Caco-2 (cell line): Measurements from ENCODE around the gene C9. TPM values are rescaled to one million over a fixed set of nuclear protein-coding genes. Genes with fewer than 3 reads are reported as not detected.
A peak's percentile ranks its signal among the peaks of the same experiment; 100 is the strongest.

Experiments used
- BruUV-seq: library from RNA; stranded (reverse); fragments of 400-500 nt; replicated peaks from 2 replicates; lab custom pipeline; 2021; lab: Mats Ljungman, UMichigan
- CTCF ChIA-PET: fragments of 300-600 bp; sonication (Branson Sonifier 250); formaldehyde crosslinking; loops from one replicate; lab custom pipeline; 2022; ENCODE audit warnings: antibody characterized with exemption; lab: Charles Lee
- POLR2A ChIA-PET: fragments of 300-600 bp; sonication (Branson Sonifier 250); formaldehyde crosslinking; loops from one replicate; lab custom pipeline; 2022; ENCODE audit warnings: antibody characterized with exemption; lab: Charles Lee
- DNase-seq, 2 experiments: peaks; one replicate each; pipeline versions ENCODE4 v3.0.0 to v3.0.0-alpha.2; 2020 to 2022
- H3K27me3 ChIP-seq: replicated peaks from 2 replicates; pipeline ENCODE4 v1.6.0; 2011; ENCODE audit warnings: low read length; ENCODE audit not compliant: control insufficient read depth, insufficient read depth
- H3K36me3 ChIP-seq: 2 replicates; pipeline ENCODE4 v1.5.1; 2011; ENCODE audit warnings: low read length; ENCODE audit not compliant: control insufficient read depth, insufficient read depth
- H3K4me1 ChIP-seq: fragments of 250-450 bp; sonication (Bioruptor Pico); 2 replicates; pipeline ENCODE4 v1.5.1; 2020; ENCODE audit warnings: mild to moderate bottlenecking
- H3K4me3 ChIP-seq: 2 replicates; pipeline ENCODE4 v1.5.1; 2011; ENCODE audit warnings: low read depth, mild to moderate bottlenecking, control low read depth, low read length
- H3K9me3 ChIP-seq: fragments of 250-450 bp; sonication (Bioruptor Pico); 2 replicates; pipeline ENCODE4 v1.5.1; 2020; ENCODE audit warnings: mild to moderate bottlenecking, moderate library complexity
- H3K27ac Mint-ChIP-seq: one replicate; pipeline ENCODE4 v1.8.0; 2022; ENCODE audit warnings: mixed read lengths; ENCODE audit not compliant: unreplicated experiment
- H3K27me3 Mint-ChIP-seq: one replicate; pipeline ENCODE4 v1.8.0; 2022; ENCODE audit warnings: mixed read lengths; ENCODE audit not compliant: insufficient read depth, unreplicated experiment
- H3K36me3 Mint-ChIP-seq: one replicate; pipeline ENCODE4 v1.8.0; 2022; ENCODE audit warnings: mild to moderate bottlenecking, mixed read lengths; ENCODE audit not compliant: insufficient read depth, unreplicated experiment
- H3K4me1 Mint-ChIP-seq: one replicate; pipeline ENCODE4 v1.8.0; 2022; ENCODE audit warnings: low read depth, mixed read lengths; ENCODE audit not compliant: unreplicated experiment
- H3K4me3 Mint-ChIP-seq: one replicate; pipeline ENCODE4 v1.8.0; 2022; ENCODE audit warnings: mild to moderate bottlenecking, moderate library complexity, mixed read lengths; ENCODE audit not compliant: unreplicated experiment
- H3K9me3 Mint-ChIP-seq: one replicate; pipeline ENCODE4 v1.8.0; 2022; ENCODE audit warnings: mixed read lengths; ENCODE audit not compliant: unreplicated experiment
- intact Hi-C: fragments of 100-400 bp; cut with micrococcal nuclease; formaldehyde crosslinking; loops from one replicate; pipeline ENCODE4 v1.10.0; 2022; ENCODE audit not compliant: unreplicated experiment
- total RNA-seq: library from RNA; stranded (reverse); gene quantifications from 2 replicates; pipeline ENCODE4 v1.2.3, GENCODE V29; 2022
- TF ChIP-seq, protein P1 (sequence below), 2 experiments: fragments of 200-600 bp in 1 of 2; IDR thresholded peaks; 1 replicate in 1 of 2; 2 replicates in 1 of 2; pipeline versions ENCODE4 v1.5.1 to v1.8.0; 2011 to 2022; ENCODE audit warnings: antibody characterized with exemption in 1 of 2, control low read depth in 1 of 2, inconsistent platforms in 1 of 2, low read depth in 1 of 2, low read length in 1 of 2, mild to moderate bottlenecking in 1 of 2, moderate library complexity in 1 of 2; ENCODE audit not compliant: insufficient read depth in 1 of 2, severe bottlenecking in 1 of 2, unreplicated experiment in 1 of 2

Gene C9
- total RNA-seq, 1 experiment from 2014 or later: 0.41 TPM

GRCh38 chr5:39400713-39401578, 36.7 kb upstream of the C9 start:
- TF ChIP-seq, protein P1, sequence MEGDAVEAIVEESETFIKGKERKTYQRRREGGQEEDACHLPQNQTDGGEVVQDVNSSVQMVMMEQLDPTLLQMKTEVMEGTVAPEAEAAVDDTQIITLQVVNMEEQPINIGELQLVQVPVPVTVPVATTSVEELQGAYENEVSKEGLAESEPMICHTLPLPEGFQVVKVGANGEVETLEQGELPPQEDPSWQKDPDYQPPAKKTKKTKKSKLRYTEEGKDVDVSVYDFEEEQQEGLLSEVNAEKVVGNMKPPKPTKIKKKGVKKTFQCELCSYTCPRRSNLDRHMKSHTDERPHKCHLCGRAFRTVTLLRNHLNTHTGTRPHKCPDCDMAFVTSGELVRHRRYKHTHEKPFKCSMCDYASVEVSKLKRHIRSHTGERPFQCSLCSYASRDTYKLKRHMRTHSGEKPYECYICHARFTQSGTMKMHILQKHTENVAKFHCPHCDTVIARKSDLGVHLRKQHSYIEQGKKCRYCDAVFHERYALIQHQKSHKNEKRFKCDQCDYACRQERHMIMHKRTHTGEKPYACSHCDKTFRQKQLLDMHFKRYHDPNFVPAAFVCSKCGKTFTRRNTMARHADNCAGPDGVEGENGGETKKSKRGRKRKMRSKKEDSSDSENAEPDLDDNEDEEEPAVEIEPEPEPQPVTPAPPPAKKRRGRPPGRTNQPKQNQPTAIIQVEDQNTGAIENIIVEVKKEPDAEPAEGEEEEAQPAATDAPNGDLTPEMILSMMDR (IDR thresholded peaks at IDR 0.05; ENCODE audit: insufficient read depth in 1 of 2, low read depth in 1 of 2, low read length in 1 of 2, severe bottlenecking in 1 of 2, unreplicated experiment in 1 of 2): no peak
- H3K27me3 Mint-ChIP-seq: no peaks in the 10 kb centered on the region
- DNase-seq: peak; percentile 67 to 69
- Histone ChIP-seq H3K4me3 (peak overlapping the region; percentile 17), H3K9me3 (no peaks in the 10 kb centered on the region), H3K36me3 (no peaks in the 10 kb centered on the region), H3K4me1 (peaks cover 50% of the 10 kb centered on the region), H3K27me3 (no peaks in the 10 kb centered on the region)
- BruUV-seq: TSS peak; percentile 10
- H3K4me1 Mint-ChIP-seq: peaks cover 40% of the 10 kb centered on the region
- H3K36me3 Mint-ChIP-seq: peaks cover 82% of the 10 kb centered on the region
- ChIA-PET POLR2A (interaction anchor here (0.9 to 3.9 kb wide), 4 partner anchors 18 to 30 kb away, joined by 3 to 63 read pairs (median 8); partner anchors contain the start of gene DAB2), CTCF (interaction anchor here (0.7 to 4.5 kb wide), 6 partner anchors 10 to 200 kb away, joined by 3 to 26 read pairs (median 7); partner anchors contain the start of gene DAB2)
- H3K4me3 Mint-ChIP-seq: peak overlapping the region; percentile 63
- H3K9me3 Mint-ChIP-seq: no peaks in the 10 kb centered on the region
- intact Hi-C loops: loop anchor here (2.0 kb wide), 1 partner anchor 48 kb away; no protein-coding TSS in a partner anchor
- H3K27ac Mint-ChIP-seq: peak overlapping the region; percentile 92

- H3K27ac Mint-ChIP-seq: peak overlapping the region; percentile 92
- peak overlapping the region; percentile 23 for H3K4me3 Mint-ChIP-seq
- TF ChIP-seq, protein P1 (IDR thresholded peaks at IDR 0.05; ENCODE audit: insufficient read depth in 1 of 2, low read depth in 1 of 2, low read length in 1 of 2, severe bottlenecking in 1 of 2, unreplicated experiment in 1 of 2): no peak
- ChIA-PET POLR2A (interaction anchor here (3.9 kb wide), 1 partner anchor 25 kb away, joined by 63 read pairs; the partner anchor contains the start of gene DAB2), CTCF (interaction anchor here (1.4 to 4.5 kb wide), 3 partner anchors 23 to 182 kb away, joined by 4 to 21 read pairs (median 5); no protein-coding TSS in a partner anchor)
- peak; percentile 64 to 70 for DNase-seq
- intact Hi-C loops: loop anchor here (1.0 to 2.0 kb wide), 3 partner anchors 19 to 49 kb away; no protein-coding TSS in a partner anchor
- H3K4me3 ChIP-seq: no peak overlapping the region
- peaks cover 40% of the 10 kb centered on the region for H3K4me1 Mint-ChIP-seq
- H3K4me1 ChIP-seq: peaks cover 50% of the 10 kb centered on the region
- H3K9me3 Mint-ChIP-seq: no peaks in the 10 kb centered on the region
- H3K36me3 Mint-ChIP-seq: peaks cover 82% of the 10 kb centered on the region
- no peaks in the 10 kb centered on the region for H3K36me3 ChIP-seq
- H3K27me3 ChIP-seq: no peaks in the 10 kb centered on the region
- H3K27me3 Mint-ChIP-seq: no peaks in the 10 kb centered on the region
- TSS peak; percentile 7 for BruUV-seq
- H3K9me3 ChIP-seq: no peaks in the 10 kb centered on the region
Measured at GRCh38 chr5:39399135-39400036, 35.1 kb upstream of the C9 start.
